Fibroblast of skin of left biceps (primary cell): ENCODE data around the gene GTPBP4.
"Not testable (repeated sequence)": the region's sequence is repeated elsewhere in the genome, so short reads cannot be mapped to it uniquely, and the experiment has no call there.

Experiments used
- DNase-seq, 2 experiments: peaks; one replicate each; pipeline ENCODE4 v3.0.0-alpha.2; 2013; ENCODE audit warnings: low read depth in 2 of 2

The GTPBP4 gene

DNA sequence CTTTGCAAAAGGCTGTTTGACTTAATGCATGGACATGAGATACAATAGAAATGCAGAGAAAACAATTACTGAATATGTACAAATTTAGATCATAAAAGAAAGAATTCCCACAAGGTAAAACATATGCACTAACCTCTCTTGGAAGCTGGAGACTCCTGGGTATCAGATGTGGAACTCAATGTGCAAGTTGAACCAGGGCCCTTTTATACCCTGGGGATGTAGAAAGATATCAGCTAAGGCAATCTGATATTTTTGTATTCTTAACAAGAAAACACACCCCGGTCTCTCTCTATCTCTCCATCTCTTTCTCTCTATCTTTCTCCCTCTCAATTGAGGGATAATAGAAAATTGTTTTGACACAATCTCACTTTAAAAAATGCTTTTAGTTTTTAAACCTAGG is 37.4 kb downstream of the GTPBP4 start, which contains the start of gene IDI2:
Gene IDI2, minus strand, starts transcription at position 177 of the 400 bp plus-strand sequence. CDS start 1,136 bp downstream, outside the sequence.
- DNase-seq: no peak

DNA sequence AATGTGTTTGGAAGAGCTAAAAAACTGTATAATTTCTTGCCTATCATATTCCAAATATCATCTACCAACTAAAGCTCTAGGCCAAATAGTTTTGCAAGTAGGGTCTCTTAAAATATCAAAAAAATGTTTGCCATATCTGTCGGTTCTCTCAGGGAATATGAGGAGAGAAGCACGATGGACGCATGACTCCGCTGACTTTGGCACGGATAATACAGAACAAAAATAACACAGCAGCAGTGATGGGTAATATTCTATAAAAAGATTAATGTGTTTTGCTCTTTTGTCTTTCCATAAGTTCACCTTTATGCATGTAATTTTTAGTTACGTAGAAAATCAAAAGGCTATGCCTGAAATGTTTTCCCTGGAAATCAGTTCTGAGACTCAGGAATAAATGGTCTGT is 38.3 kb downstream of the GTPBP4 start:
- DNase-seq: no peak

- DNase-seq: no peak
Observed at GRCh38 chr10:1029838-1030237, 41.6 kb downstream of the GTPBP4 start.

DNA sequence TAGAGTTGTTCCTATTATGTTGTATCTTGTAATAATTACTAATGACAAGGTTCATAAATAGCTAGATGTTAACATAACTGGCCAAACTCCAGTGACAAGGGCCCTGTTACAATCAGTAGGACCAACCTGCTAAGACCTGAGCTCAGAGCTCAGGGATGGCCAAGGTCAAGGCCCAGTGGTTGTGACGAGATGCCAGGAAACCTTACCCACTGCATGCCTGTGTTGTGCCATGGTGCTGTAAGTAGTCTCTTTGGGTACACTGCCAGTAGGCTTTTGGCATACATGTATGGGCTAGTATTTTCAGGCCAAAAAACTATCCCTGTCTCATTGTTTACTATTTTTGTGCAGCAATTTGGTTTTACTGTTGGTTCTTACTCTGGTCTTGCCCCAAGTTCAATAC is 45.4 kb downstream of the GTPBP4 start:
- no peak for DNase-seq

DNA sequence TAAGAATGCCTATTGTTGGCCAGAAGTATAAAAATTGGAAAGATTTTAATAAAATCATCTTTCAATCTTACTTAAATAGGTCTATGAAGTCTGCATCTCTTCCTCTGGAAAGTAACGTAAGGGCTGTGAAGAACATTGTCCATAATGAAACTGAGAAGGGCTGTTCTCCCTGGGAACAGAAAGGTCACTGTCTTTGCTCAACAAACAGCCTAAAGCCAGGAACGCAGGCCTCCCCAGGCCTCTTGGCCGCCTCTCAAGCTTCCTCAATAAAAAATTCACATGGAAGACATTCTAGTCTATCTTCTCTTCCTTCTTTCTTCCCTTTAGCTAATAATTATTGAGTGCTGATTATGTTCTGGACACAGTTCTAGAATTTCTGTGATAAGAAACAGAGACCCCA is 46.5 kb downstream of the GTPBP4 start:
- no peak for DNase-seq

DNA sequence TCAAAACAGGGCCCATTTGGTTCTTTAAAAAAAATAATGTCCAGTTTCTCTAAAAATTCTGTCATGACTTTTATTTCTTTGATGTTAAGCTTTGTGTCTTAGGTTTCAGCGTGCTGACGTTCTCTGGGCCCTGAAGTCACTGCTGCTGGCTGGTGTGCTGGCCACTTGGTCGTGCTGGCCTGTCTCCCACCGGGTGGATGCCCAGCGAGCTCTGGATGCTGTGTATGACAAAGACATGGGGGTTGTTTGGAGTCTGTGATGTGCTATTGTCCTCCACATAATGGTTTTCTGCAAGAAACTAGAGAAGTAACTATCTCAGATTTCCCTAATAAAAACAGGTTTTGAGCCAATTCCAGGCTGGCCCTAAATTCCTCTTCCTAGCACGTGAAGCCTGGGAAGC is 47.0 kb downstream of the GTPBP4 start:
- no peak for DNase-seq

DNA sequence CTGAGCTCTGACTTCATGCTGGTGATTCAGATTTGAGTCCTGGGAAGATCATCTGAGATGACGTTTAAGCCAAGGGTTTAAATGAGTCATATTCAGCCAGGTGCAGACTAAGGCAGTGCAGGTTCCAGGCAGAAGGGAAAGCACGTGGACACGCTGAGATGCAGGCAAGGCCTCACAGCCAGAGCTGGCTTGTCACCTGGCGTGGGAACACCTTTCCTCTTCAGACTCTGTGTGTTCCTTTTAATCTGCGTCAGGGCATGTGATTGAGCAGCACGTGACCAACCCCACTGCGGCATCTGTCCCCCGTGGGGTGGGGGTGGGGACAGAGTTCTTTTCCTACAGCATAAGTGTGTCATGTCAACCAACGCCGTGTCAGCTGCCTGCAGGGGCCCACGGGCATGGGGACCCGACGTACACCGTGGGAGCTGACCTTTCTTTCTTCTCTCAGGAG is 48.1 kb downstream of the GTPBP4 start:
- no peak for DNase-seq

GRCh38 chr10:1037098-1037497 is 48.9 kb downstream of the GTPBP4 start:
- no peak for DNase-seq

DNA sequence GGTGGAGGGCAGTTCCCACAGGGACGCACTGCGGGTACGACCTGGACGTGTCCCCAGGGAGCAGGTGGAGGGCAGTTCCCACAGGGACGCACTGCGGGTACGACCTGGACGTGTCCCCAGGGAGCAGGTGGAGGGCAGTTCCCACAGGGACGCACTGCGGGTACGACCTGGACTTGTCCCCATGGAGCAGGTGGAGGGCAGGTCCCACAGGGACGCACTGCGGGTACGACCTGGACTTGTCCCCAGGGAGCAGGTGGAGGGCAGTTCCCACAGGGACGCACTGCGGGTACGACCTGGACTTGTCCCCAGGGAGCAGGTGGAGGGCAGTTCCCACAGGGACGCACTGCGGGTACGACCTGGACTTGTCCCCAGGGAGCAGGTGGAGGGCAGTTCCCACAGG is 50.5 kb downstream of the GTPBP4 start:
- not testable (repeated sequence) for DNase-seq

DNA sequence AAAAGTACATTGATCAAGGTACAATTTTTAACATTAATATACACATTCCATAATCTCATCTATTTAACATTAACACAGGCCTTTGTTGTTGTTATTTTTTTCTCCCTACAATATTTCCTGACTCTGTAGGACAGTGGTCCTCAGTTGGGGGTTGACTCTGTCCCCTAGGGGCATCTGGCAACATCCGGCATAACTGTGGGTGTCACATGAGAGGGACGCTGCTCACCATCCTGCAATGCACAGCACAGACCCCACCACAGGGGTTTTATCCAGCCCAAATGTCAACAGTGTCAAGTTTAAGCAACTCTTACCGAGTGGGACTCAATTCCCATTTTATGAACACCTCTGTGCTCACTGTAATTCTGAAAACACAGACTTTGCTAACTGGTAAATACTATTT is 51.9 kb downstream of the GTPBP4 start:
- DNase-seq: no peak

DNA sequence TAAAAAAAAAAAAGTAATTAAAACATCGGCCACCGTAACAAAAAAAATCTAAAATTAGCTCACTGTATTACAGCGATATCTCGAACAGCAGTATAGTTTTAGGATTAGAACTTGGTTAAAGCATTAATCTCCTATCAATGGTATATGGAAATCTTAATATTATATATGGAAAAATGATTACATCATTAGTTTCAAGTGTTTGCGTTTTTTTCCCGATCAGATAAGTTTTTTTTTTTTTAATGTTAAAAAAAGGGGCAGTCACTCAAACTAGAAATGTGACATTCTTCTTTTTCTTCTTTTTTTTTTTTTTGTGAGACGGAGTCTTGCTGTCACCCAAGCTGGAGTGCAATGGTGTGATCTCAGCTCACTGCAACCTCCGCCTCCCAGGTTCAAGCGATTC is 53.3 kb downstream of the GTPBP4 start:
- DNase-seq: no peak

DNA sequence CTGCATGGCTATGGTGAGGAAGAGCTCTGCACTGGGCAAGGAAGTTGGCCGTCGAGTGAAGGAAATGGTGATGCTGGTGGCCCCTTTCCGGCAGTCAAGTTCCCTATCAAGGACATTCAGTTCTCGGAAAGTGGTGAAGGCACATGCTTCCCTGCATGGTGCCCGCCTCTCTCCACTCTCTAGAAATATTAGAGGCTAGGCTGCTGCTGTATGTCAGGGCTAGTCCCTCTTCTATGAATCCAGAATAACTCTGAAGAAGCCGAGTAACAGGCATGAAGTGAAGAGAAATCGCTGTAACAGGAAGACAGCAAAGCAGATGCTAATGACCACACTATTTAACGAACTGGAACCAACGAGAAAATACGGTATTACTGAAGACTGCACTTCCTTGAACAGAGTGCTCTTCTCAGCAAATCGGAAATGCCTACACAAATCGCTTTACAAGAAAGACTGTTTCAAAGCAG is 55.3 kb downstream of the GTPBP4 start:
- DNase-seq: no peak

DNA sequence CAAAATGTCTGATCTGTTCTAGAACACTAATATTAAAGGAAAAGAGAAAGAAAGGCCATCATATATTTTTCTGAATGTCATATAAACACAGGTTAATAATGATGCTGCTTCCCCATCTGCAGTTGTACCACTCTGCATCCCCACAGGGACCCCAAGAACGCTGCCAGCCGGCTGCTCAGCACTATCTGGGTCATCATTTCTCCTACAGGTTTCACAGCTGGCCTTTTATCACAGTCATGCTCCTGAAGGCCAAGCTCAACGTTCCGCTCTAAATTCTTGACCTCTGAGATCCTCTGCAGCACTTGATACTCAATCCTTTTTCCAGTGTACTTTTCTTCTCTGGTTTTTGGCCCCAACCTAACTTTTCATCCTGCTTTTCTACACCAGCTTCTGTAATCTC is 55.9 kb downstream of the GTPBP4 start:
- DNase-seq: no peak

GRCh38 chr10:1044964-1045363 is 56.7 kb downstream of the GTPBP4 start:
- no peak for DNase-seq

- DNase-seq: no peak
Observed at GRCh38 chr10:1045415-1045814, 57.2 kb downstream of the GTPBP4 start.

DNA sequence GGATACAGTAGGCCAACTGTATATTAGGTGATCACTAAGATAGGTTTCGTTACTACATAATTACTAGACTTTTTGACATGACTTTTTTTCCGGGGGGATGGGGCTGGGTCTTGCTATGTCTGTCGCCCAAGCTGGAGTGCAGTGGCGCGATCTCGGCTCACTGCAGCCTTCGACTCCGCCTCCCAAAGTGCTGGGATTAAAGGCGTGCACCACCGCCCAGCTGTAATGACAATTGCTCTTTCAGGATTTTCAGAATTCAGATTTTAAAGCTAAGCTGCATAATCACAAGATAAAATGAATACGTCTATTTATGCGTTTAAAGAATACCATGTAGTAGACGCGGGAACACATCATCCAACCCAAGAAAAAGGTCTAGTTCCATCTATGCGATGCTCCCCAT is 59.7 kb downstream of the GTPBP4 start:
- DNase-seq: no peak

GRCh38 chr10:1048349-1048731 is 60.1 kb downstream of the GTPBP4 start:
- no peak for DNase-seq

DNA sequence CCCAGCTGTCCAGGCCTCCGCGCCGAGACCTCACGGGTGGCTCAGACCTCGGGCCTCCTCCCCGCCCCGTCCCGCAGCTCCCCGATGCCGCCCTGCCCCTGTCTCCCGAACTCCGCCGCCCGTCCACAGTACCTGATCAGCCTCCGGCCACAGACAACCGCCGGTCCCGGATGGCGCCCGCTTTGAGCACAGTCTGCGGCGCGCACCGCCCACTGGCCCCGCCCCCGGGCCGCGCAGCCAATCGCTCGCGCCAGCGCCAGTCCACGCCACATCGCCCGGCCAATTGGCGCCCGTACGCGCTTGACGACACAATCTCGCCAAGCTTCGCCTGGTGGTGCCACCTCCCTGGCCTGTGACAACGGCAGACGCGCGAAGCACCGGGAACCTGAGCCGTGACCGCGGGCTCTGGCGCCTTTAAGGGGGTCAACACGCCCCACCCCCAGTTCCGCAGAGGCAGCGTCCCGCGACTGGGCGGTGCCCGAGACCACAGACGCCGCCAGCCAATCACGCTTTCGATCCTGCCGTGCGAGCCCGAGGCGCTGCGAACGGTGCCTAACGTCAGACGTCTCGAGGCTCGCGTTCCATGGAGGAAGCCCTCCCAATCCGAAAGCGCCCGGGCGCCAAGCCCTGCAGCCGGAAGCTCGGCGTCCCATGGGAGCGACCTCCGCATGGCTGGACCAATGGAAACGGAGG is 60.6 kb downstream of the GTPBP4 start, which contains the start of gene IDI1:
Gene IDI1, minus strand, starts transcription at position 388 of the 693 bp plus-strand sequence. Its CDS starts 116 bp downstream, at position 272.
- DNase-seq: peak; percentile 98 to 99

DNA sequence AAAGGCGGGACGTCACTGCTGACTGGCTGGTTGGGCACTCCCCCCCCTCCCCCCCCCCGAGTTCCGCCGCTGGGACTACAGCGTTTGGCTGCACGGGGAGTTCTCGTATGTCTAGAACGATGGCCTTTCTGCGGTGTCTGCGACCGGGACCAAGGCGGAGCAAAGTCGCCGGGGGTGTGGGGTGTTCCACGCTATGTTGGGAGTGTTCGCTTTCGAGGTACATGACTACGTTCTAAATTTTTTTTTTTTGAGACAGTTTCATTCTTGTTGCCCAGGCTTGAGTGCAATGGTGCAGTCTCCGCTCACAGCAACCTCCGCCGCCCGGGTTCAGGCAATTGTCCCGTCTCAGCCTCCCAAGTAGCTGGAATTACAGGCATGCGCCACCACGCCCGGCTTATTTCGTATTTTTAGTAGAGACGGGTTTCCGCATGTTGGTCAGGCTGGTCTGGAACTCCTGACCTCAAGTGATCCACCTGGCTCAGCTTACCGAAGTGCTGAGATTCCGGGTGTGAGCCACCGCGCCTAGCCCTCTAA is 61.3 kb downstream of the GTPBP4 start:
- DNase-seq: no peak

DNA sequence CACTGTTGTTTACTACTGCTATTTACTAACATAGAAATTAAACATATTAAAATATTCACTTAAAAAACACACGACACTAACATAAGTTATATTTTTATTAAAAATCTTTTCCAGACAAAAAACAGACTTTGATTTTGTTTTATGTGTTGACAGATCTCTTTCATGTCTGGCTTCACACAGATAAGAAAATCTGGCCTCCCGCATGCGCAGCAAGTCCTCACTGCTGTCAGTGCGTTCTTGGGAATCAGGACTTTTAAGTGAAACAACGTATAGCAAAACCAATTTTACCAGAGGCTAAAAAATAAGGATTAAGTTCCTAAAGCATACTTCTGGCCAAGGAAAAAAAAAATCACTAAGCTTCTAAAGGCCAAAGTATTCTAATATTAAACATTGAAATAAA is 61.9 kb downstream of the GTPBP4 start:
- DNase-seq: no peak

- DNase-seq: no peak
Observed at GRCh38 chr10:1050554-1050953, 62.3 kb downstream of the GTPBP4 start.

- no peak for DNase-seq
Observed at GRCh38 chr10:1054684-1055083, 66.5 kb downstream of the GTPBP4 start.

- DNase-seq: peak; percentile 21 to 45
Observed at GRCh38 chr10:1056326-1057105, 68.3 kb downstream of the GTPBP4 start, which contains the start of gene WDR37. WDR37 (plus strand) TSS chr10:1056385; CDS start chr10:1072156, 15,771 bp downstream.
